ENCODE data around the gene HRH3.
A peak's percentile ranks its signal among the peaks of the same experiment; 100 is the strongest.

The HRH3 gene

GRCh38 chr20:62193079-62194025, 26.7 kb downstream of the HRH3 start:
- no peak overlapping the region for H3K4me3 ChIP-seq (ENCODE audit: low read length)
- H3K27me3 ChIP-seq (ENCODE audit: control insufficient read depth, insufficient read depth, low read length): no peaks in the 10 kb centered on the region
- no peak overlapping the region for H3K9ac ChIP-seq (ENCODE audit: low read length)
- H3K4me1 ChIP-seq (ENCODE audit: control insufficient read depth, insufficient read depth, low read length): no peaks in the 10 kb centered on the region
- H3K36me3 ChIP-seq (ENCODE audit: control insufficient read depth, insufficient read depth, low read length): peaks cover 11% of the 10 kb centered on the region
- no peak overlapping the region for H3K27ac ChIP-seq (ENCODE audit: low read depth, low read length)

- H3K27me3 ChIP-seq (ENCODE audit: control insufficient read depth, insufficient read depth, low read length): no peaks in the 10 kb centered on the region
- no peak overlapping the region for H3K27ac ChIP-seq (ENCODE audit: low read depth, low read length)
- H3K4me1 ChIP-seq (ENCODE audit: control insufficient read depth, insufficient read depth, low read length): no peaks in the 10 kb centered on the region
- no peak overlapping the region for H3K9ac ChIP-seq (ENCODE audit: low read length)
- H3K4me3 ChIP-seq (ENCODE audit: low read length): no peak overlapping the region
- H3K36me3 ChIP-seq (ENCODE audit: control insufficient read depth, insufficient read depth, low read length): peaks cover 5% of the 10 kb centered on the region
These were observed 27.4 kb downstream of the HRH3 start for GRCh38 chr20:62192635-62193034.

GRCh38 chr20:62191781-62192559, 28.1 kb downstream of the HRH3 start:
- H3K4me1 ChIP-seq (ENCODE audit: control insufficient read depth, insufficient read depth, low read length): no peaks in the 10 kb centered on the region
- no peaks in the 10 kb centered on the region for H3K27me3 ChIP-seq (ENCODE audit: control insufficient read depth, insufficient read depth, low read length)
- H3K27ac ChIP-seq (ENCODE audit: low read depth, low read length): no peak overlapping the region
- H3K9ac ChIP-seq (ENCODE audit: low read length): no peak overlapping the region
- H3K4me3 ChIP-seq (ENCODE audit: low read length): no peak overlapping the region
- H3K36me3 ChIP-seq (ENCODE audit: control insufficient read depth, insufficient read depth, low read length): peaks cover 4% of the 10 kb centered on the region

- Histone ChIP-seq H3K27me3 (ENCODE audit: control insufficient read depth, insufficient read depth, low read length) (no peaks in the 10 kb centered on the region), H3K27ac (ENCODE audit: low read depth, low read length) (no peak overlapping the region), H3K4me1 (ENCODE audit: control insufficient read depth, insufficient read depth, low read length) (no peaks in the 10 kb centered on the region), H3K4me3 (ENCODE audit: low read length) (no peak overlapping the region), H3K9ac (ENCODE audit: low read length) (no peak overlapping the region), H3K36me3 (ENCODE audit: control insufficient read depth, insufficient read depth, low read length) (peaks cover 4% of the 10 kb centered on the region)
These were observed 29.3 kb downstream of the HRH3 start for GRCh38 chr20:62190639-62191411.

- no peak overlapping the region for H3K9ac ChIP-seq (ENCODE audit: low read length)
- H3K36me3 ChIP-seq (ENCODE audit: control insufficient read depth, insufficient read depth, low read length): peaks cover 4% of the 10 kb centered on the region
- H3K4me3 ChIP-seq (ENCODE audit: low read length): no peak overlapping the region
- H3K27me3 ChIP-seq (ENCODE audit: control insufficient read depth, insufficient read depth, low read length): no peaks in the 10 kb centered on the region
- H3K27ac ChIP-seq (ENCODE audit: low read depth, low read length): no peak overlapping the region
- H3K4me1 ChIP-seq (ENCODE audit: control insufficient read depth, insufficient read depth, low read length): peaks cover 6% of the 10 kb centered on the region
These were observed 32.9 kb downstream of the HRH3 start for GRCh38 chr20:62186887-62187866.

- no peaks in the 10 kb centered on the region for H3K27me3 ChIP-seq (ENCODE audit: control insufficient read depth, insufficient read depth, low read length)
- peaks cover 4% of the 10 kb centered on the region for H3K36me3 ChIP-seq (ENCODE audit: control insufficient read depth, insufficient read depth, low read length)
- no peak overlapping the region for H3K27ac ChIP-seq (ENCODE audit: low read depth, low read length)
- H3K4me1 ChIP-seq (ENCODE audit: control insufficient read depth, insufficient read depth, low read length): peaks cover 6% of the 10 kb centered on the region
- no peak overlapping the region for H3K4me3 ChIP-seq (ENCODE audit: low read length)
- H3K9ac ChIP-seq (ENCODE audit: low read length): no peak overlapping the region
These were observed 34.0 kb downstream of the HRH3 start for GRCh38 chr20:62186096-62186426.

- H3K4me3 ChIP-seq (ENCODE audit: low read length): peak overlapping the region; percentile 93
- peak overlapping the region; percentile 86 for H3K27ac ChIP-seq (ENCODE audit: low read depth, low read length)
- H3K4me1 ChIP-seq (ENCODE audit: control insufficient read depth, insufficient read depth, low read length): peaks cover 6% of the 10 kb centered on the region
- H3K36me3 ChIP-seq (ENCODE audit: control insufficient read depth, insufficient read depth, low read length): no peaks in the 10 kb centered on the region
- H3K27me3 ChIP-seq (ENCODE audit: control insufficient read depth, insufficient read depth, low read length): no peaks in the 10 kb centered on the region
- peak overlapping the region; percentile 80 for H3K9ac ChIP-seq (ENCODE audit: low read length)
These were observed 36.5 kb downstream of the HRH3 start for GRCh38 chr20:62183426-62184142.

- Histone ChIP-seq H3K9ac (ENCODE audit: low read length) (peak within 1 kb of the TSS; percentile 80), H3K4me1 (ENCODE audit: control insufficient read depth, insufficient read depth, low read length) (peaks cover 6% of the 10 kb centered on the region)
These were observed 37.3 kb downstream of the HRH3 start, which contains the start of gene MTG2 for GRCh38 chr20:62182469-62183425. MTG2 (plus strand) TSS chr20:62183028; CDS start chr20:62193421, 10,393 bp downstream.

GRCh38 chr20:62181808-62182207, 38.3 kb downstream of the HRH3 start:
- peaks cover 6% of the 10 kb centered on the region for H3K4me1 ChIP-seq (ENCODE audit: control insufficient read depth, insufficient read depth, low read length)
- no peak overlapping the region for H3K9ac ChIP-seq (ENCODE audit: low read length)
- no peaks in the 10 kb centered on the region for H3K27me3 ChIP-seq (ENCODE audit: control insufficient read depth, insufficient read depth, low read length)
- H3K4me3 ChIP-seq (ENCODE audit: low read length): peak overlapping the region; percentile 93
- no peaks in the 10 kb centered on the region for H3K36me3 ChIP-seq (ENCODE audit: control insufficient read depth, insufficient read depth, low read length)
- no peak overlapping the region for H3K27ac ChIP-seq (ENCODE audit: low read depth, low read length)

More at GRCh38 chr20:62182469-62183425, 37.3 kb downstream of the HRH3 start, which contains the start of gene MTG2:
- H3K36me3 ChIP-seq (ENCODE audit: control insufficient read depth, insufficient read depth, low read length): no peaks in the 10 kb centered on the region
- H3K27ac ChIP-seq (ENCODE audit: low read depth, low read length): peak within 1 kb of the TSS; percentile 86
- H3K4me3 ChIP-seq (ENCODE audit: low read length): peak within 1 kb of the TSS; percentile 93
- H3K27me3 ChIP-seq (ENCODE audit: control insufficient read depth, insufficient read depth, low read length): no peaks in the 10 kb centered on the region

GRCh38 chr20:62179162-62179504, 40.9 kb downstream of the HRH3 start:
- Histone ChIP-seq H3K27me3 (ENCODE audit: control insufficient read depth, insufficient read depth, low read length) (no peaks in the 10 kb centered on the region), H3K27ac (ENCODE audit: low read depth, low read length) (no peak overlapping the region), H3K4me1 (ENCODE audit: control insufficient read depth, insufficient read depth, low read length) (peaks cover 6% of the 10 kb centered on the region), H3K9ac (ENCODE audit: low read length) (no peak overlapping the region), H3K4me3 (ENCODE audit: low read length) (no peak overlapping the region), H3K36me3 (ENCODE audit: control insufficient read depth, insufficient read depth, low read length) (peaks cover 5% of the 10 kb centered on the region)
